Sigmoid colon (tissue), 4 donors: ENCODE data around the gene TEX51.

ENCODE experiments used
- EP300 ChIP-seq, 4 donors: sonication (generic); formaldehyde crosslinking; IDR thresholded peaks; one replicate each; pipeline ENCODE4 v1.6.1; 2017; ENCODE audit warnings: antibody characterized with exemption in 4 of 4
- POLR2A ChIP-seq, 2 donors: fragments of 450-650 bp; IDR thresholded peaks; one replicate each; pipeline ENCODE4 v1.6.1; 2016; ENCODE audit warnings: antibody characterized with exemption in 2 of 2, mild to moderate bottlenecking in 2 of 2, moderate library complexity in 2 of 2
- POLR2AphosphoS5 ChIP-seq, 4 donors: sonication (generic); formaldehyde crosslinking; IDR thresholded peaks; one replicate each; pipeline ENCODE4 v1.6.1; 2017; ENCODE audit warnings: antibody characterized with exemption in 4 of 4
- TF ChIP-seq, protein P1 (sequence below), 4 experiments: fragments of 450-650 bp in 3 of 4; fragments of 200-600 bp in 1 of 4; IDR thresholded peaks; one replicate each; pipeline ENCODE4 v1.5.1; 2016 to 2019; ENCODE audit warnings: antibody characterized with exemption in 4 of 4, mild to moderate bottlenecking in 3 of 4, moderate library complexity in 2 of 4

DNA sequence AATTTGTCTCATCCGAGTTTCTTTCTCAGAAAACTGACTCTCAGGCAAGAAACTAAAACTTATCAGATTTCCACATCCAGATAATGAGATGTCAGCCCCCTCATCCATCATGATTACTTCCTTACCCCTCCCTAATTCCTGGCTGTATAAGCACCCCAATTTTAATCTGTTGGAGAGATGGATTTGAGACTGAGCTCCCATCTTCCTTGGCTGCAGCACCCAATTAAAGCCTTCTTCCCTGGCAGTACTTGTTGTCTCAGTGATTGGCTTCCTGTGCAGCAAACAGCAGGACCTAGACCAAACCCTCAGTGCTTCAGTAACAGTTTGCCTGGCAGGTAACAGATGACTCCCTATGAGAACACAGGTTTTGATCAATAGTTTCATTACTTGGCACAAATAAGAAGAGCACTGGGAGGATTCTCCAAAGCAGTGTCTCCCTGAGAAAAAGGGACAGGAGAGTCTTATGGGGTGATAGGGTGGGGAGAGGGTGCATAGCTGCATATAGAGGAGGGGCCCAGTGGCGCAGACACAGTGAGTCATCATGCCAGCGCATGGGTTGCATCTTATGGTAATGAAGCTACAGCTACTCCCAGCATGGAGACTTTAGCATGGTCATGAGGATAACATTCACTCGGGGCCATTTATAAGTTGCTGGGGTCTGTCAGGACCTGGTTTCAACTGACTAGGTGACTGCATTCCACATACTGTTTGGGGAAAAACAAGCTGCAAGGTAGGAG, 45.1 kb downstream of the TEX51 start:
- TF ChIP-seq POLR2A (IDR thresholded peaks at IDR 0.05): no peak
- TF ChIP-seq EP300 (IDR thresholded peaks at IDR 0.05): no peak
- no peak for TF ChIP-seq POLR2AphosphoS5 (IDR thresholded peaks at IDR 0.05)
- TF ChIP-seq, protein P1, sequence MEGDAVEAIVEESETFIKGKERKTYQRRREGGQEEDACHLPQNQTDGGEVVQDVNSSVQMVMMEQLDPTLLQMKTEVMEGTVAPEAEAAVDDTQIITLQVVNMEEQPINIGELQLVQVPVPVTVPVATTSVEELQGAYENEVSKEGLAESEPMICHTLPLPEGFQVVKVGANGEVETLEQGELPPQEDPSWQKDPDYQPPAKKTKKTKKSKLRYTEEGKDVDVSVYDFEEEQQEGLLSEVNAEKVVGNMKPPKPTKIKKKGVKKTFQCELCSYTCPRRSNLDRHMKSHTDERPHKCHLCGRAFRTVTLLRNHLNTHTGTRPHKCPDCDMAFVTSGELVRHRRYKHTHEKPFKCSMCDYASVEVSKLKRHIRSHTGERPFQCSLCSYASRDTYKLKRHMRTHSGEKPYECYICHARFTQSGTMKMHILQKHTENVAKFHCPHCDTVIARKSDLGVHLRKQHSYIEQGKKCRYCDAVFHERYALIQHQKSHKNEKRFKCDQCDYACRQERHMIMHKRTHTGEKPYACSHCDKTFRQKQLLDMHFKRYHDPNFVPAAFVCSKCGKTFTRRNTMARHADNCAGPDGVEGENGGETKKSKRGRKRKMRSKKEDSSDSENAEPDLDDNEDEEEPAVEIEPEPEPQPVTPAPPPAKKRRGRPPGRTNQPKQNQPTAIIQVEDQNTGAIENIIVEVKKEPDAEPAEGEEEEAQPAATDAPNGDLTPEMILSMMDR (IDR thresholded peaks at IDR 0.05): no peak
